BE2C (cell line): ENCODE results near the gene FOXD2.

Experiments
- DNase-seq: peaks from one replicate; pipeline ENCODE4 v3.0.0-alpha.2; 2020
- H3K27me3 ChIP-seq: fragments of 250-450 bp; sonication (Bioruptor Pico); 2 replicates; pipeline ENCODE4 v1.5.1; 2020; ENCODE audit warnings: mild to moderate bottlenecking
- H3K36me3 ChIP-seq: fragments of 250-450 bp; sonication (Bioruptor Pico); 2 replicates; pipeline ENCODE4 v1.5.1; 2020; ENCODE audit warnings: mild to moderate bottlenecking
- H3K4me1 ChIP-seq: fragments of 250-450 bp; sonication (Bioruptor Pico); 2 replicates; pipeline ENCODE4 v1.5.1; 2020
- H3K4me3 ChIP-seq: 2 replicates; pipeline ENCODE4 v1.5.1; 2011; ENCODE audit warnings: low read depth, low read length
- H3K9me3 ChIP-seq: fragments of 250-450 bp; sonication (Bioruptor Pico); 2 replicates; pipeline ENCODE4 v1.5.1; 2020
- TF ChIP-seq, protein P1 (sequence below): IDR thresholded peaks from 2 replicates; pipeline ENCODE4 v1.5.1; 2012; ENCODE audit warnings: mild to moderate bottlenecking, low read depth, low read length

FOXD2 gene

GRCh38 chr1:47412437-47412836 lies 25.4 kb upstream of the FOXD2 start:
- Histone ChIP-seq H3K36me3 (no peaks in the 10 kb centered on the region), H3K4me3 (no peak overlapping the region), H3K9me3 (no peaks in the 10 kb centered on the region), H3K27me3 (peaks cover 24% of the 10 kb centered on the region), H3K4me1 (no peaks in the 10 kb centered on the region)
- DNase-seq: no peak
- TF ChIP-seq, protein P1, sequence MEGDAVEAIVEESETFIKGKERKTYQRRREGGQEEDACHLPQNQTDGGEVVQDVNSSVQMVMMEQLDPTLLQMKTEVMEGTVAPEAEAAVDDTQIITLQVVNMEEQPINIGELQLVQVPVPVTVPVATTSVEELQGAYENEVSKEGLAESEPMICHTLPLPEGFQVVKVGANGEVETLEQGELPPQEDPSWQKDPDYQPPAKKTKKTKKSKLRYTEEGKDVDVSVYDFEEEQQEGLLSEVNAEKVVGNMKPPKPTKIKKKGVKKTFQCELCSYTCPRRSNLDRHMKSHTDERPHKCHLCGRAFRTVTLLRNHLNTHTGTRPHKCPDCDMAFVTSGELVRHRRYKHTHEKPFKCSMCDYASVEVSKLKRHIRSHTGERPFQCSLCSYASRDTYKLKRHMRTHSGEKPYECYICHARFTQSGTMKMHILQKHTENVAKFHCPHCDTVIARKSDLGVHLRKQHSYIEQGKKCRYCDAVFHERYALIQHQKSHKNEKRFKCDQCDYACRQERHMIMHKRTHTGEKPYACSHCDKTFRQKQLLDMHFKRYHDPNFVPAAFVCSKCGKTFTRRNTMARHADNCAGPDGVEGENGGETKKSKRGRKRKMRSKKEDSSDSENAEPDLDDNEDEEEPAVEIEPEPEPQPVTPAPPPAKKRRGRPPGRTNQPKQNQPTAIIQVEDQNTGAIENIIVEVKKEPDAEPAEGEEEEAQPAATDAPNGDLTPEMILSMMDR: no peak

DNA sequence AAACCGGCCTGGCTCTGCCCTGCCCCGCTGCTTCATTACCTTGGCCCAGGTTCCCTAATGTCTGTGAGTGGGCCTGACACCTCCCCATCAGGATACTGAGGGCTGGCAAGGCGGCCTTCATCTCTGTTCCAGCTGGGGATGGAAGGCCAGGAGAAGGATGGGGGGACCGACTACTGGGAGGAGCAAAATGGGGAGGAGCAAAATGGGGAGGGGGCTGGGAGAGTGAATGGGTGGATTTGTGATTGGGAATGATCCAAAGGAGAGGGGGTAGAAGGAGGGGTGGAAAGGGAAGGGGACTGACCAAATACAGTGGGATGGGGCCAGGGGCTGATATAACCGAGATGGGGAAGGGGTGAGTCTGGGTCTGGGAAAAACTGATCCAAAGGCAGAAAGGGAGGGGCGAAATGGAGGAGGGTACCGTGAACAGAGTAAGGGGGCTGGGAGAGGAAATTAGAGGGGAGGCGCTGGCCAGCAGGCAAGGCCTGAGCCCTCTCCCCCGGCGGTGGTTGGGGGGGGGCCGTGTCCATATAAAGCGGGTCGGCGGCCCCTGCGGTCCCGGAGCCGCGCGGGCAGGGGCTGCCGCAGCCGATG lies 22.0 kb upstream of the FOXD2 start, which contains the start of gene FOXE3:
Gene FOXE3 (plus strand): TSS at position 558 of the 591 bp plus-strand sequence. CDS start 31 bp downstream, at position 589.
- Histone ChIP-seq H3K4me3 (no peak within 1 kb of the TSS), H3K36me3 (no peaks in the 10 kb centered on the region), H3K4me1 (no peaks in the 10 kb centered on the region), H3K9me3 (no peaks in the 10 kb centered on the region), H3K27me3 (peaks cover 52% of the 10 kb centered on the region)
- DNase-seq: no peak
- TF ChIP-seq, protein P1: no peak

DNA sequence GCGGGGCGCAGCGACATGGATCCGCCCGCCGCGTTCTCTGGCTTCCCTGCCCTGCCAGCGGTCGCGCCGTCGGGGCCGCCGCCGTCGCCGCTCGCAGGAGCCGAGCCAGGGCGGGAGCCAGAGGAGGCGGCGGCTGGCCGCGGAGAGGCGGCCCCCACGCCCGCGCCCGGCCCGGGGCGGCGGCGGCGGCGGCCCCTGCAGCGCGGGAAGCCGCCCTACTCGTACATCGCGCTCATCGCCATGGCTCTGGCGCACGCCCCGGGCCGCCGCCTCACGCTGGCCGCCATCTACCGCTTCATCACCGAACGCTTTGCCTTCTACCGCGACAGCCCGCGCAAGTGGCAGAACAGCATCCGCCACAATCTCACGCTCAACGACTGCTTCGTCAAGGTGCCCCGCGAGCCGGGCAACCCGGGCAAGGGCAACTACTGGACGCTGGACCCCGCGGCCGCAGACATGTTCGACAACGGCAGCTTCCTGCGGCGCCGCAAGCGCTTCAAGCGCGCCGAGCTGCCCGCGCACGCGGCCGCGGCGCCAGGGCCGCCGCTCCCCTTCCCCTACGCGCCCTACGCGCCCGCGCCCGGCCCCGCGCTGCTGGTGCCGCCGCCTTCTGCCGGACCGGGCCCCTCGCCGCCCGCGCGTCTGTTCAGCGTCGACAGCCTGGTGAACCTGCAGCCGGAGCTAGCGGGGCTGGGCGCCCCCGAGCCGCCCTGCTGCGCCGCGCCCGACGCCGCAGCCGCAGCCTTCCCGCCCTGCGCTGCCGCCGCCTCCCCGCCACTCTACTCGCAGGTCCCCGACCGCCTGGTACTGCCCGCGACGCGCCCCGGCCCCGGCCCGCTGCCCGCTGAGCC lies 21.3 kb upstream of the FOXD2 start:
- TF ChIP-seq, protein P1: no peak
- Histone ChIP-seq H3K4me3 (no peak overlapping the region), H3K36me3 (no peaks in the 10 kb centered on the region), H3K27me3 (peaks cover 59% of the 10 kb centered on the region), H3K9me3 (no peaks in the 10 kb centered on the region), H3K4me1 (no peaks in the 10 kb centered on the region)
- DNase-seq: no peak

GRCh38 chr1:47417170-47418044 lies 20.4 kb upstream of the FOXD2 start:
- no peak for DNase-seq
- no peaks in the 10 kb centered on the region for H3K36me3 ChIP-seq
- no peaks in the 10 kb centered on the region for H3K9me3 ChIP-seq
- no peak overlapping the region for H3K4me3 ChIP-seq
- peaks cover 59% of the 10 kb centered on the region for H3K27me3 ChIP-seq
- H3K4me1 ChIP-seq: no peaks in the 10 kb centered on the region
- TF ChIP-seq, protein P1: no peak

DNA sequence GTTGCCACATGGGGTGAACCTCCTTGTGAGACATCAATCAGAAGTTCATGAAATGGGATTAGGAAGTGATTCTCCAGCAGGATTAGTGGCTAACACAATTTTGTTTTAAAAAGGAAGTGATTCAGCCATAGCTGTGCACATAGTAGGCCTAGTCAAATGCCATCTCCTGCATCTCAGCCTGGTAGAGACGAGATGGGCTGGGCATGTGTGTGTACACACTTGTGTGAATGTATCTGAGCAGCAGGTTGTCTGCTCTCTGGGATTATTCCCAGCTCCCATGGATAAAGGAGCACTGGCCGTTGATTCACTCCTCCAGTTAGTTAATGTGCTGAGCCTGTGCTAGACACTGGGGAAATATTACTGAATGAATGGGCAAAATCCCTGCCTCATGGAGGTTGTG lies 19.7 kb upstream of the FOXD2 start:
- no peak for DNase-seq
- Histone ChIP-seq H3K36me3 (no peaks in the 10 kb centered on the region), H3K27me3 (peaks cover 59% of the 10 kb centered on the region), H3K4me3 (no peak overlapping the region), H3K9me3 (no peaks in the 10 kb centered on the region), H3K4me1 (no peaks in the 10 kb centered on the region)
- TF ChIP-seq, protein P1: no peak
